Germinal center (tissue), 1 donor: ENCODE results near the gene DDRGK1.

Experiments used
- DNase-seq: peaks from one replicate; pipeline ENCODE4 v3.0.0; 2012; ENCODE audit warnings: mixed read lengths, low spot score

Gene DDRGK1

DNA sequence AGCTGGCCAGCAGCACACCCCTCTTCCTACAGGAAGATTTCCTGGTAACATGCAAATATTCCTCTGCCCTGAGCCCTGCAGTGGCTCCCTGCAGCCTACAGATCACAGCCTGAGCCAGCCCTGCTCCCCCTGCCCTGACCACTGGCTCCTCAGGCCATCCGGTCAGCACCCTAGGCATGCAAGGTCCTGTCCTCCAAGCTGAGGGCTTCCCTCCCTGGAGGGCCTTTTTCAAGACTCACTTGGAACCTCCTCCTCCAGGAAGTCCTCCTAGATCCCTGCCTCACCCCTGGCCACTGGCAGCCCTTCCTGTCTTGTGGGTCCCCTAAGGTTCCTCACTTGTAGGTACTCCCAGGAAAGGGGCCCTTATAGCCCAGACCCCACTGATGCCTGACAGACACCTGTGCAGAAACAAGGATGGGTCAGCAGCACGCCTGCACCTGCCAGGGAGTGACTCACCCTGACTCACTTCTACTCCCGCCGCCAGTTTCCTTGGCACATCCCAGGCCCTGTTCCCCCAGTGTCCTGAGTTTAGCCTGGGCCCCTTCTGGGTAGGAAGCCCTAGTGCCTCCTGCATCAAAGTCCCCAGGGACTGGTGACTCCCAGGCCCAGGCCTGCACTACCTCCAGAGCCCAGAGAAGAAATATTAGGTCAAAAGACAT lies 31.3 kb upstream of the DDRGK1 start:
- no peak for DNase-seq

DNA sequence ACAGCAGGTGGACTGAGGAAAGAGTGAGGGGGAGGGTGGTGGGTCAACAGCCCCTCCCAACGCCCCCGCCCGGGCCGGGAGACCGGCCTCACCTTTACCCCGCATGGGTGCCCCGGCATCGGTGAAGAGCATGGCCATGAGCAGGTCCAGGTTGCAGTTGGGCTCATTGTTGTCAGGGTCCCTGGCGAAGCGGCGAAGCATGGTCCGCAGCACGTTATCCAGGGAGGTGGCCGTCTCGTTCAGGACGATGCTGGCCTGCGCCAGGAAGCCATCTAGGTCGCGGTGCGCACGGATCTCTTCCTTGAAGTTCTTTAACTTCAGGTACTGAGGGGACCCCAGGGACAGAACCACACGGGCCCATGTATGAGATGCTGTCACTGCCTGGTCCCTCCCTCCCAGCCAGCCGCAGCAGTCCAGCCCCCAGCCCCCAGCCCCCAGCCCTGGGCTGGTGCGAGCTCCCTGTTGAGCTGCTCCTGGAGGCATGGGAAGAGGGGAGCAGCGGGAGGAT lies 29.6 kb upstream of the DDRGK1 start:
- no peak for DNase-seq

GRCh38 chr20:3233131-3233990 lies 28.9 kb upstream of the DDRGK1 start:
- no peak for DNase-seq

DNA sequence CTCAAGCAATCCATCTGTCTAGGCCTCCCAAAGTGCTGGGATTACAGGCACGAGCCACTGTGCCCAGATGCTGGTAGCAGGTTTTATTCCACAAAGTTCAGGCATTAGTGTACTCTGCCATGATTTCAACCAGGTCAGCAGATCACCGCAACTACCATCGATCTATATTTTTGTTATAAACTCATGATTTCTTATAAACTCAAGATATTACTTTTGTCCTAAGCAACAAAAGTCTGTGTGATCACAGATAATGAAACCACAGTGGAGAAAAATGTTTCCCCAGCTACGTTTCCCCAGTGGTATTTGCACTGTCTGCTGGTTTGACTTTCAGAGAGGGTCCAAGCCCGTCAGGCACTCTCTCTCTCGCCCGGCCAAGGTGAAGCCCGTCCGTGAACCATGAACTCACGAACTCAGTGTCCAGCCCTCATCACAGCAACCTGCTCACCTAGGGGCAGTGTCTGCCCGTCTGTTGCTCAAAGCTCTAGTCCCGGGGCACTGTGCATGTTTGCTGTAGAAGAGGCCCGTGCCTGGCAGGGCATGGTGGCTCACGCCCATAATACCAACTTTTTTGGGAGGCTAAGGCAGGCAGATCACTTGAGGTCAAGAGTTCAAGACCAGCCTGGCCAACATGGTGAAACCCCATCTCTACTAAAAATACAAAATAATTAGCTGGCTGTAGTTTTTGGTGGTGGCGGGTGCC lies 27.6 kb upstream of the DDRGK1 start:
- DNase-seq: no peak

- DNase-seq: no peak
These were observed 26.6 kb upstream of the DDRGK1 start for GRCh38 chr20:3231116-3231515.

DNA sequence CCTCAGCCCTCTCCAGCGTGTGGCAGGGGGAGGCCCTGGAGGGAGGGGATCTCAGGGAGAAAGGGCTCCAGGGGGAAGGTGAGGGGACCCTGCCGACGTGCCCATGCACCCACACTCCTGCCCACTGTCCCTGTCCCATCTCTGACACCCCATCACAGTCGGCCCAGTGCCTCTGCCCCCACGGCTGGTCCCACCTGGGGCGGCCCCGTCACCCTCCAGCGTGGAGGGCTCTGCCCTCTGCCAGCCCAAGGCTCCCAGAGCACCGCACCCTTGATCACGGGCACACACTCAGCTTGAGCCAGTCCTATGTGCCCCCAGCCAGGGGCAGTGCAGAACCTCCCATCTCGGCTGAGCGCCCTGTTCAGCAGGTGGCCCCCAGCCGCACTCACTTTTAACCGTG lies 25.3 kb upstream of the DDRGK1 start:
- no peak for DNase-seq

- no peak for DNase-seq
These were observed 24.7 kb upstream of the DDRGK1 start for GRCh38 chr20:3229158-3229557.

GRCh38 chr20:3228750-3229032 lies 24.2 kb upstream of the DDRGK1 start:
- no peak for DNase-seq

DNA sequence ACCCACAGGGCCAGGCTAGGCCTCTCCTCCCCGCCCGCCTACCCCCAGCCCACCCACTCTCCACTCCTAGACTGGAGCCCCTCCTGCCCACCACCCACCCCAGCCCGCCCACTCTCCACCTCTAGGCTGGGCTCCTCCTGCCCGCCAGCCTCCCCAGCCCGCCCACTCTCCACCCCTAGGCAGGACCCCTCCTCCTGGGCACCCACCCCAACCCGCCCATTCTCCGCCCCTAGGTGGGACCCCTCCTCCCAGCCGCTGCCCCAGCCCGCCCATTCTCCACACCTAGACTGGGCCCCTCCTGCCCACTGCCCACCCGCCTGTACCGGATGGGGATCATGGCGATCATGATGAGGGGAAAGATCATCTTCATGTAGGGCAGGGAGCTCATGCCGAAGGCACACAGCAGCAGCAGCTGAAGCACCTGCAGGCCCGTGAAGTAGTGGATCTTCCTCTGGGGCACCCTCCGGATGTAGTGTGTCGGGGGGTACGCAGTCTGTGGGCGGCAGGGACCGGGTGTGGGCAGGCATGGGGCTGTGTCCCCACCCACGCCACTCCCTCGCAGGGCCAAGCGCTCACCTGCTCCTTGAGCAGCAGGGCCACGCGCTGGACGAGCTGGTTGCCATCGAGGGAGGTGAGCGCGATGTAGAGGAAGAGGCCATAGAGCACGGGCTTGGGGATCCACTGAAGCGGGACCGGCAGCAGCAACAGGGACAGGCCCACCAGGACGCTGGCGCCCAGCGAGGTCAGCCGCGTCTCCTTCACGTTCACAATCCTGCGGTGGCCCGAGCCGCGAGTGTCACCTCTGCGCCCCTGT lies 23.7 kb upstream of the DDRGK1 start:
- DNase-seq: no peak

- DNase-seq: no peak
These were observed 23.0 kb upstream of the DDRGK1 start for GRCh38 chr20:3227506-3227905.

- DNase-seq: no peak
These were observed 22.4 kb upstream of the DDRGK1 start for GRCh38 chr20:3226864-3227263.

- DNase-seq: no peak
These were observed 21.6 kb upstream of the DDRGK1 start for GRCh38 chr20:3226093-3226492.

- no peak for DNase-seq
These were observed 20.4 kb upstream of the DDRGK1 start for GRCh38 chr20:3224681-3225421.

GRCh38 chr20:3223994-3224680 lies 19.7 kb upstream of the DDRGK1 start:
- DNase-seq: no peak

DNA sequence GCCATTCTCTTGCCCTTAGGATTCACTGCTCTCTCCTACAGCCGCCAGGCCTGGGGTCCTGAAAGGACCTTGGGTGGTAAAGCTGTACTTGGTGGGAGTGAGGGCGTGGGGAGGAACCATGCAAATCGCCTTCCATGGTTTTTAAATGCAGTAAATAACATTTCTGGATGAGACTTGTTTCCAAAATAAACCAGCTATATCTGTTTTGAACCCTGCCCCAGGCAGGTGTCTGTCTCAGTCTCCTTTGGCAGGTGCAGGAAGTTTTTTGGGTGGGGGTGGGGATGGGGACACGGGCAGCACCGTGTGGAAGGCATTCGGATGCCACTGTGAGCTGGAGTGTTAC lies 19.1 kb upstream of the DDRGK1 start:
- DNase-seq: no peak

DNA sequence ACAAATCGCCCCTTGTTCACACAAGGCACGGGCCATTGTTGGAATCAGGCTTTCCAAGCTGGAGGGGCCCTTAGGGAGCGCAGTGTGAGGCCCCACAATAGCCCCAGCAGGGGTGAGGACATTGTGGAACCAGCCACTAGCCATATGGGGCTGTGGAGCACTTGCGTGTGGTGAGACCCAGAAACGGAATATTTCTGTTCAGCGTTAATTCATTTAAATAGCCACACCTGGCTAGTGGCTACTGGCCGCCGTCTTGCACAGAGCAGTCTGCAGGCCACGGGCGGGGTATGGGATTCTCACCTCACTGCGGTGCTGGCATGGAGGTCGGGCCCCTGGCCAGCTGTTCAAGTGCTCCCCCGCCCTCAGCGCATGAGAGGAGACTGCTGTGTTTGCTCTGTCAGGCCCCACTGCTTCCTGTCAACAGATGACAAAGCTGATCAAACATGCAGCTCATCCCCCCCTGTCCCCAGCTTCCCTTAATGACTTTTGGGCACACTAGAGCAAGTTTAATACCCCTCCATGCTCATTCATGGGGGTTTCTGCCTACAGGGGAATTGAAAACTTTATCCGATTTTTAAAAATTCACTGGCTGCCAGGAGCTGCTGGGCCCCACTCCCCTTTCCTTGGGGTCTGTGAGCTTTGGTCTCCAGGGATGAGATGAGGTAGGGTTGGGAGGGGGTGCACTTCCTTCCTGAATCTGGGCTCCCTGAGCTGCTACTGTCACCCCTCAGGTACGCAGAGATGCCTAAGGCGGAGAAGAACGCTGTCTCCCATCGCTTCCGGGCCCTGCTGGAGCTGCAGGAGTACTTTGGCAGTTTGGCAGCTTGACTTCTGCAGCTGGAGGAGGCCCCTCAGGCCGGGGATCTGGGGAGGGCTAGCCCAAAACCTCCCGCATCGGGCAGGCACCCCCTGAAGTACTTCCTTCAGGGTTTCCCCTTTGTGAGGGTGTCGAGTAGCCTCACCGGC lies 18.4 kb upstream of the DDRGK1 start:
- DNase-seq: peak; percentile 65

- no peak for DNase-seq
These were observed 17.1 kb upstream of the DDRGK1 start for GRCh38 chr20:3221398-3222226.

DNA sequence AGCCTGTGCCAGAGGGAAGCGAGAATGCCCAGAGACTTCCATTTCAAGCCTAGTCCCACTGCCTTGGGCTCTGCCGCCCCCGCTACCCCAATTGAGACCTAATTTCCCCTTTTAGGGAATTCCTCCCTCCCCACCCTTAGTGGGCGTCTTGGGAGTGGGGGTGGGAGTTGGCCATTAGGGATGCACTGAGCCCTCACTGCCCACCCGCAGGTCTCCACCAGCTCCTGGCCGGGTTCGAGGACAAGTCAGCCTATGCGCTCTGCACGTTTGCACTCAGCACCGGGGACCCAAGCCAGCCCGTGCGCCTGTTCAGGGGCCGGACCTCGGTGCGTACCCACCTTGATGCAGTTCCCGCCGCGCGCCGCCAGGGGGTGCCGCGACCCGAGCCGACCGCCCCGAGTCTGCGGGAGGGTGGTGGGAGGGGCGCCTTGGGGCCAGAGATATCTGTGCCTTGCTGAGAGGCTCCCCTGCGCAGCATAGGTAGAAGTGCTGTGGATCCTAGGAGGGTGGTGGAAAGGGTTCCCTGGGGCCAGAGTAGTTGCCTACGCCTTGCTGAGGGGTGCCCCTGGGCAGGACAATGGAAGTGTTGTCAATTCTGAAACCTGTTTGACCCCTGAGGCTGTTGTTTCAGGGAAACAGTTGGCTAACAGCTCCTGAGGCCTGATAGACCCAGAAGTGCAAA lies 14.0 kb upstream of the DDRGK1 start:
- peak; percentile 88 for DNase-seq
